Skeletal muscle tissue (tissue), 1 donor: ENCODE data around the gene PKP1. TPM values are rescaled to one million over a fixed set of nuclear protein-coding genes. Genes with fewer than 3 reads are reported as not detected.

Experiments used
- total RNA-seq: library from RNA; depleted of rRNA; stranded (reverse); fragments of >200 nt; gene quantifications from one replicate; pipeline ENCODE4 v1.2.3, GENCODE V29; 2014

Gene PKP1
- total RNA-seq, 1 donor from 2014 or later, result 3.7 TPM

Other genes with a start within 250 kb of the PKP1 start
- 43.3 TPM for gene CACNA1S, start 171.1 kb upstream of the PKP1 start, total RNA-seq
- gene ASCL5, start 156.3 kb upstream of the PKP1 start, total RNA-seq, result not detected
- gene TMEM9, start 129.0 kb upstream of the PKP1 start, total RNA-seq, result 50.1 TPM
- 0.52 TPM for gene IGFN1, start 92.7 kb upstream of the PKP1 start, total RNA-seq
- gene TNNT2, start 94.2 kb downstream of the PKP1 start, total RNA-seq, result 89.2 TPM
- 3.1 TPM for gene LAD1, start 115.8 kb downstream of the PKP1 start, total RNA-seq
- gene TNNI1, start 138.2 kb downstream of the PKP1 start, total RNA-seq, result 251 TPM
- 8.9 TPM for gene PHLDA3, start 185.7 kb downstream of the PKP1 start, total RNA-seq
- 42.8 TPM for gene CSRP1, start 223.6 kb downstream of the PKP1 start, total RNA-seq